Iris pigment epithelial cell (primary cell): Measurements from ENCODE around the gene TM9SF2.

Source experiments
- DNase-seq: peaks from one replicate; pipeline ENCODE4 v3.0.0-alpha.2; 2011; ENCODE audit warnings: low read depth

Gene TM9SF2

DNA sequence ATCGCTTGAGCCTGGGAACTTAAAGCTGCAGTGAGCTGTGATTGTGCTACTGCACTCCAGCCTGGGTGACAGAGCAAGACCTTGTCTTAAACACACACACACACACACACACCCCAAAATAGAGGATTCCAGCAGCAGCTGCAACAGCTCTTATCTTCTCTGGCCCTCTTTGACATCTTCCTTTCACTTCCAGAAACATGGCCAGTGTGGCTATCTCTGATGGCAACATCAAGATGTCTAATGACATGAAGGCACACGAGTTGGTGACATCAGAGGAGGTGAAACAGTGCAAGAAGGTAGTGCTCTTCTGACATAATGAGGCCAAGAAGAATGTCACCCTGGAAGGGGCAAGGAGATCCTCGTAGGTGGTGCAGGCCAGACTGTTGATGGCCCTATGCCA lies 81.2 kb downstream of the TM9SF2 start:
- DNase-seq: no peak

DNA sequence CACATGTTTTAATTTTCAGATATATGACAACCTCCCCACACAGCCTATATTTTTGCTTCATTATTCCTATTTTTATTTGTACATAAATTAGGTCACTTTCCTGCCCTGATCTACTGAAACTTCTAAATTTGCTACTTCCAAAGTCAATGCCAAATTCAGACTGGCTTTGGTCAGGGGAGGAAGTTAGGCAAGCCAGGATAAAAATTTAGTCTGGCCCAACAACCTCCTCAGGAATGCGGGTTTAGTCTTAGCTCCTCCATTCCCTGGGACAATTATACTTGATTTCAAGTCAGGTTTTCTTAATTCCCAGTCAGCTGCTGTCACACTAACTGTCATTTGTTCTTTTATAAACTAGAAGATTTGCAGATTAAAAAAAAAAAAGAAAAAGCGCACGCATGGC lies 84.3 kb downstream of the TM9SF2 start:
- peak; percentile 28 for DNase-seq

DNA sequence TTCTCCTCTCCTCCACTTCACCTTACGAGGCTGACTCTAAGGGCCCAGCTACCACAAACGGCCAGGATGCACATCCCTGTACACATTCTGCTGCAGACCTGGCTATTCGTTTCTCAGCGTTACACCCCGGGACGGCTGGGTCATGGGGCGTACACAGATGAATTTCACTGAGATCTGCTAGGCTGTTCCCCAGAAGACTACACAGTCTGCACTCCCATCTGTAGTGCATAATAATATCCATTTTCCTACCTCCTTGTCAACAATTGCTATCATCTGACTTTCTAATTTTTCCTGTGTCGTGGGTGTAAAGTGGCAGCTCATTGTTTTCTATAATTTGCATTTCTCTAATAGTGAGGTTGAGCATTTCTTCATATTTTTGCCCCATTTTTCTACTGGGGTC lies 85.7 kb downstream of the TM9SF2 start:
- no peak for DNase-seq

DNA sequence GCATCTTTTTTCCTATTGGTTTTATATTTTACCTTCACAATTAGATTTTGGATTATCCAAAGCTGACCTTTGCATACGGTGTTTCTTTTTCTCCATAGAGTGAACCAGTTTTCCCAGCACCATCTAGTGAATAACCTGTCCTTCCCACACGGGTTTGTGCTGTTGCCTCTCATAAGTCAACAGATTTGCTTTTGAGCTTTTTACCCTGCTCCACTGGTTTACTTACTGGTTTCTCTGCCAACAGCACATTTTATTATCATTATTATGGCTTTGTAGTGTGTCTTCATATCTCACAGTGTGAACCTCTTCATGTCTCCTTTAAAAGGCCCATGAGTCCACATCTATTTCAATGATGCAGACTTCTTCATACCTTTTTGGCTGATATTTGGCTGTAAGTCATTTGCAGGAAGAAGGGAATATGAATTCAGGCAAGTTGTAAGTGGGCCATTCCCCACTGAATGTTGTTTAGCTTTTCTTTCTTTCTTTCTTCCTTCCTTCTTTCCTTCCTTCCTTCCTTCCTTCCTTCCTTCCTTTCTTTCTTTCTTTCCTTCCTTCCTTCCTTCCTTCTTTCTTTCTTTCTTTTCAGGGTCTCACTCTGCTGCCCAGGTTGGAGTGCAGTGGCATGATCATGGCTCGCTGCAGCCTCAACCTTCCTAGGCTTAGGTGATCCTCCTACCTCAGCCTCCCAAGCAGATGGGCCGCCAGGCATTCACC lies 86.8 kb downstream of the TM9SF2 start:
- DNase-seq: no peak

DNA sequence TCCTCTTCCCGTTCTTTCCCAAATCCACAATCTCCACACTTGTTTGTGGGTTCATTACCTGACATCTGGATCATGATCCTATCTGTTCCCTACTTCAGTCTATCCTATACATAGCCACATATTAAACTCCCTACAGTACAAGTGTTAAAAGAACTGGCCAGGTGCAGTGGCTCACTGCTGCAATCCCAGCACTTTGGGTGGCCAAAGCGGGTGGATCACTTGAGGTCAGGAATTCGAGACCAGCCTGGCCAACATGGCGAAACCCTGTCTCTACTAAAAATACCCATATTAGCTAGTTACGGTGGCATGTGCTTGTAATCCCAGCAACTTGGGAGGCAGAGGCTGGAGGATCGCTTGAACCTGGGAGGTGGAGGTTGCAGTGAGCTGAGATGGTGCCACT lies 88.3 kb downstream of the TM9SF2 start:
- DNase-seq: no peak

DNA sequence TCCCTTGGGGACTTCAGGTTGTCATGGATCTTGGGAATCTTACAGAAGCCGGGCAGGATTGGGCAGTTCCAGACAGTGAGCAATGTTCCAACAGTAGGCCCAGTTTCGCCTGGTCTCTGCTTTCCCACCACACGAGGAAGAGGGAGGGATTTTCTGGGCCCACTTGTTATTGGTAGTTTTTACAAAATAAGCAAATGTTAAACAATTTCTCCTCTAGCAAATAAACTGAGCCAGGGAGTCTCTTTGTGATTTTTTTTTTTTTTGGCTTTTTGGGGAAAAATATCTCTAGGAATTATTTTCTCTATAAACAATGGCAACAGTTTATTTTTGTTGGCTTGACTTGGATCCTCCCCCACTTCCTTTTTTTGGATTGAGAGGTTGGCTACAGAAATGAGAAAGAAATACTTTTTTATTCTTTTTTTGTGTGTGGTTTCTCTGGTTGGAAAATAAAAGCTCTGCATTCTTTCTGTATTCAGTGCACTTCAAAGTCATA lies 89.3 kb downstream of the TM9SF2 start:
- DNase-seq: peak; percentile 43

DNA sequence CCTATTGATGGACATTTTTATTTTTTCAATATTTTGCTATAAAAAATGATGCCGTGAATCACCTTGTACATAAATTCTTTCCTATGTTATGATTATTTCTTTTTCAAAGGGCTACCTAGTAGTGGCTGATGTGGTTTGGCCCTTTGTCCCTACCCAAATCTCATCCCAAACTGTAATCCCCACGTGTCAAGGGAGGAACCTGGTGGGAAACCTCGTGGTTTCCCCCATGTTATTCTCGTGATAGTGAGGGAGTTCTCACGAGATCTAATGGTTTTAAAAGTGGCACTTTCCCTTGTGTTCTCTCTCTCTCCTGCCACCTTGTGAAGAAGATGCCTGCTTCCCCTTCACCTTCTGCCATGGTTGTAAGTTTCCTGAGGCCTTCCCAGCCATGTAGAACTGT lies 94.9 kb downstream of the TM9SF2 start:
- no peak for DNase-seq

DNA sequence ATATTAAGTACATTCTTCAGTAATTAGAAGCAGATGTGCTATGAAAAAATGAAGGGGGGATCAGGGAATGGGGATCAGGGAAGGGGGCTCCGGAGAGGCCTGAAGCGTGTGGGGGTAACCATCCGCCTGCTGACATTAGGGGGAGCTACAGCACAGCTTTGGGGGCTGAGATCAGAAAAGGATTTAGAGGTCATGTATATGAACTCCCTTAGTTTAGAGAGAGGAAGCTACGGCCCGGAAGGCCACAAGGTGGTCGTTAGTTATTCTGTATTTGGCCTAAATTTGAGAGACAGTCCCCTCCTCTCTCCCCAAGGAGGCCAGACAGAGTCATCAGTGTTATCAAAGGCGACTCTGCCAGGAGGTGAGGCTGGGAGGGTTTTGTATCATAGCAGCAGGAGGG lies 99.0 kb downstream of the TM9SF2 start:
- no peak for DNase-seq

DNA sequence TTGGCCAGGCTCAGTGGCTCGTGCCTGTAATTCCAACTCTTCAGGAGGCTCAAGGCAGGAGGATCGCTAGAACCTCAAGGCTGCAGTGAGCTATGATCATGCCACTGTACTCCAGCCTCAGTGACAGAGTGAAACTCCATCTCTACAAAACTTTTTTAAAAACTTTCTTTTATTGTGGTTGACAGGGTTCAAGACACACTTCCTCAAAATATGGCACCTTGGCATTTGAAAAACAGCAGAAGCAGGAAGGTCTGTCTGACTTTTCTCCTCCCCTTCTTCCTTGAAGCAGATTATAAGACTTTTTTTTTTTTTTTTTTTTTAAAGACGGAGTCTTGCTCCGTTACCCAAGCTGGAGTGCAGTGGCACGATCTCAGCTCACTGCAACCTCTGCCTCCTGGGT lies 100.3 kb downstream of the TM9SF2 start:
- no peak for DNase-seq

DNA sequence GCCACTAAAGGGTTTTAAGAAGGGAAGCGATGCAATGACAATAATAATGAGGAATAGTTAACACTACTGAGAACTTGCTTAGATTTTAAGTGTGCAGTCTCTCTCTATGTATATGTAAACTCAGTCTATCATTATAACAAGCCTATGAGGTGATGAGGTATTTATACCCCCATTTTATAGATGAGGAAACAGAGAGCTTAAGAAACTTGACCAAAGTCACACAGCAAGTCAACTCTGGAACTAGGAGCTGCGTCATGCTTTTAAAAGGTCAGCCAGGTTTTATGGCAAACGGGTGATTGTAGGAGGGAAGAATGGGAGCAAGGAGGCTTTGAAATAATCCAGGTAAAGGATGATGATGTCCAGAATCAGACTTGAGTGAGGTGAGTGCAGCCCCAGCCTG lies 103.4 kb downstream of the TM9SF2 start:
- no peak for DNase-seq

DNA sequence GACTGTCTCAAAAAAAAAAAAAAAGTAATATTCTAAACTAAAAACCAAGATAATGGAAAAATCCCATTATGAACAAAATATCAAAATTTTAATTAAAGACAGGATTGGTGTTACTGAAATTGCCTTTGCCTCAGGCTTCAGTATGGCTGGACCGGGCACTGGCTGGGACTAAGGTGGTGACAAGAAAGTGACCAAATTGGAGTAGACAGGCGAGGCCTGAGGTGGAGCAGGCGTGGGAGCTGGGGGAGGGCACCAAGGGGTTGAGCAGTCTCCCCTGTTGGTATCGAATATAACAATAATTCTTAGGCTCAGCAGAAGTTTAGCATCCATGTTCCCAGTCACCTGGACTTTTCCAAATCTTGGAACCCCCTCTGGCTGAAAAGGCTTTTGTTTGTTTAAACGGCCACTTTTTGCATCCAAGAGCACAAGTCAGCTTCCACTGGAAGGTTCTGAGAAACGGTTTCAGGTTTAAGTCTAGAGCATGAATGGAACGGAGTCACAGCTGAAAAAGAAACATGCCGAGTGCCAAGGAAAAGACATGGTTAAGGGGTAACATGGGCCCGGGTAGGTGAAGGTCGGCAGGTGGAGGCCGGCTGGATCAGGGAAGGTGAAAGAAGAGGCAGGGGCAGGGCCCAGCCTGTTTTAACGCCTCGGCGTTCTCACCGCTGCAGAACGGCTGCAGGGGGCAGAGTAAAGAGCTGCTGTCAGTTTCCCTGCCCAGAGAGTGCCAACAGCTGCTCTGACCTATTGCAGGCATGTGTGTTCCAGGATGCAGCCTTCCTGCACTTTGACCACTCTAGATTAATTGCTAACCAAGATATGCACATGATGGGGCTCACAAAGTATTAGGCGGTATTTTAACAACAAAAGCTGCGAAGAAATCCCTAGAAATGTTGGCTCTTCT lies 104.4 kb downstream of the TM9SF2 start:
- peak; percentile 35 for DNase-seq

DNA sequence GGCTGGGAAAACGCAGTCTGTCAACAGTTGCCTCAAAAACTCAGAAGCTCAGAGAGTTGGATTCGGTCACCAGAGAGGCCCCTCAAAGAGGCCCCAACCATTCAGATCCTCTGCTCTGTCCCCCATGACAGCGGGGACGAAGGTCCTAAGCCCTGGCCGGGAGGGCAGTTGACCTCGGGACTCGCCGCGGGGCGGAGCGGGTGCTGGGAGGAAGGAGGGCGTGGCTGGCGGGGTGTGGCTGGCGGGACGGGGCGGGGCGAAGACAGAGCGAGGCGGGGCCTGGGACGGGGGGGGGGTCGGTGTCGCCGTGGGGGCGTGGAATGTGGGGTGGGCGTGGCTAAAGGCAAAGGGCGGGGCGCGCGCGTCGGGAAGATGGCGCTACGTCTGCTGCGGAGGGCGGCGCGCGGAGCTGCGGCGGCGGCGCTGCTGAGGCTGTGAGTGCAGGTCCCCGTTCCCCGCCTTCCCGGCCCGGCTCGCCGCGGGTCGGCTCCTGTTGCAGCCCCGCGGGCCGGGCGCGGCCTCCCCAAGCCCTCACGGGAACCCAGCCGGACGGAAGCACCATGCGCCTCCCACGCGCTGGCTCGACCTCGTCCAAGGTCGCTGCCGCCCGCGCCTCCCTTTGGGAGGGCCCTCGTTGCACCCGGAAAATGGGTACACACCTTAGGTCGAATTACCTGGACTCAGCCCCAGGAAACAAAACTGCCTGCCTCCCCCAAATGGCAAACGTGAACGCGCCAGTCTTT lies 105.2 kb downstream of the TM9SF2 start, which contains the start of gene CLYBL:
CLYBL (plus strand) TSS at position 367 of the 743 bp plus-strand sequence.
- peak; percentile 81 for DNase-seq

DNA sequence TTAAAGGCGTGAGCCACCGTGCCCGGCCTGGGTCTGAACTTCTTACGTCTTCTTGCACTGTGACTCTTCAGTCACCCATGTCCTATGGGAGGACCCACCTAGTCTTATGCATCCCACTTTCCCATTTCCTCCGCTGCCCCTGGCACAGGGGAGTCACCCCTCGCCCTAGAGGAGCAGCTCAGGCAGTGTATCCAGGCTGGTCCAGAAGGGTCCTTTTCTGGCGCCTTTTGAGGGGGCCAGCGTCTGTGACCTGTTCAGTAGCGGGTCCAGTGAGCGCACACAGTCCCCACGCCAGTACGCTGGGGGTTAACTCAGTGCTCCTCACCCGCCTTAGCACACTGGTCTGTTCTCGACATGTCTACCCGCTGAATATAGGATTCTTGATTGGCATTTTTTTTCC lies 107.1 kb downstream of the TM9SF2 start:
- no peak for DNase-seq

DNA sequence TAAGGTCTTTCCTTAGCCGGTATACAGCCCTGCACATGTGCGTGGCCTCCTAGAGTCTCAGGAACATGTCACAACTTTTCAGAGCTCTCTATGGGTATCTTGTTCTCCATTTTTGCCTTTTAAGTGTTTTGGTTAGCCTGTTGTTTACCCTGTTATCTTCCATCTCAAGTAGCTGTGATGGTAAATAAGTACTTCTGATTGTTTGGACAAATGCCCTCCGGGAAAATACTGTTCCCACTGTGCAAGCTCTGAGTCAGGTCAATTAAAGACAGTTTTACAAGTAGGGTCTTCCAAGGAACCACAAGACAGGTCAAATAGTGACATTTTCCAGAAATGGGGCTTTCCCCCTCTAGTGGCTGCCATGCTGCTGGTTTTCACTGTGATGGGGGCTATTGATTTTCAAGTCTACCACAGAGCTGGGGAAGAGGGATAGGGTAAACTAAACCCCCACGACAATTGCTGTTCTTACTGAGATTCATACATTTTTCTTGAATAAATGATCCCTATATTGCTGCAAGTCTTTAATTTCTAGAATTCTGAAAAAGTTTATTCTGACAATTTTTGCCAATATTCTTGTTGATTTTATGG lies 109.5 kb downstream of the TM9SF2 start:
- no peak for DNase-seq
